ENCODE measurements around the gene SPAG9.
"Not testable (repeated sequence)": the region's sequence is repeated elsewhere in the genome, so short reads cannot be mapped to it uniquely, and the experiment has no call there.

The SPAG9 gene

GRCh38 chr17:50953831-50954601 is 166.7 kb downstream of the SPAG9 start:
- DNase-seq (ENCODE audit: low read depth): no peak

GRCh38 chr17:50953518-50953830 is 167.2 kb downstream of the SPAG9 start:
- DNase-seq (ENCODE audit: low read depth): no peak

- DNase-seq (ENCODE audit: low read depth): no peak
These were observed 167.8 kb downstream of the SPAG9 start for GRCh38 chr17:50952889-50953288.

GRCh38 chr17:50952013-50952412 is 168.7 kb downstream of the SPAG9 start:
- no peak for DNase-seq (ENCODE audit: low read depth)

GRCh38 chr17:50949989-50950877 is 170.4 kb downstream of the SPAG9 start:
- peak; percentile 88 for DNase-seq (ENCODE audit: low read depth)

GRCh38 chr17:50949128-50949988 is 171.3 kb downstream of the SPAG9 start:
- no peak for DNase-seq (ENCODE audit: low read depth)

GRCh38 chr17:50948711-50949110 is 172.0 kb downstream of the SPAG9 start:
- no peak for DNase-seq (ENCODE audit: low read depth)

GRCh38 chr17:50947782-50948543 is 172.7 kb downstream of the SPAG9 start:
- DNase-seq (ENCODE audit: low read depth): no peak

- DNase-seq (ENCODE audit: low read depth): no peak
These were observed 173.5 kb downstream of the SPAG9 start for GRCh38 chr17:50946891-50947781.

GRCh38 chr17:50946223-50946890 is 174.3 kb downstream of the SPAG9 start:
- DNase-seq (ENCODE audit: low read depth): no peak

GRCh38 chr17:50945779-50946222 is 174.9 kb downstream of the SPAG9 start:
- DNase-seq (ENCODE audit: low read depth): no peak

- no peak for DNase-seq (ENCODE audit: low read depth)
These were observed 175.6 kb downstream of the SPAG9 start for GRCh38 chr17:50944902-50945720.

- DNase-seq (ENCODE audit: low read depth): no peak
These were observed 176.4 kb downstream of the SPAG9 start for GRCh38 chr17:50944054-50944901.

GRCh38 chr17:50943575-50943933 is 177.1 kb downstream of the SPAG9 start:
- no peak for DNase-seq (ENCODE audit: low read depth)

GRCh38 chr17:50941676-50942048 is 179.0 kb downstream of the SPAG9 start:
- not testable (repeated sequence) for DNase-seq (ENCODE audit: low read depth)

GRCh38 chr17:50939795-50940684 is 180.6 kb downstream of the SPAG9 start:
- DNase-seq (ENCODE audit: low read depth): no peak

- DNase-seq (ENCODE audit: low read depth): no peak
These were observed 181.2 kb downstream of the SPAG9 start for GRCh38 chr17:50939542-50939794.

All from stromal cell of bone marrow (primary cell).